GM21737 (cell line): Measurements from ENCODE around the gene BSX.

Experiments
- ATAC-seq: cut with Tn5 transposase; IDR thresholded peaks from one replicate; pipeline ENCODE4 v1.9.1; 2021; ENCODE audit warnings: mild to moderate bottlenecking, moderate library complexity; ENCODE audit not compliant: unreplicated experiment

BSX gene

DNA sequence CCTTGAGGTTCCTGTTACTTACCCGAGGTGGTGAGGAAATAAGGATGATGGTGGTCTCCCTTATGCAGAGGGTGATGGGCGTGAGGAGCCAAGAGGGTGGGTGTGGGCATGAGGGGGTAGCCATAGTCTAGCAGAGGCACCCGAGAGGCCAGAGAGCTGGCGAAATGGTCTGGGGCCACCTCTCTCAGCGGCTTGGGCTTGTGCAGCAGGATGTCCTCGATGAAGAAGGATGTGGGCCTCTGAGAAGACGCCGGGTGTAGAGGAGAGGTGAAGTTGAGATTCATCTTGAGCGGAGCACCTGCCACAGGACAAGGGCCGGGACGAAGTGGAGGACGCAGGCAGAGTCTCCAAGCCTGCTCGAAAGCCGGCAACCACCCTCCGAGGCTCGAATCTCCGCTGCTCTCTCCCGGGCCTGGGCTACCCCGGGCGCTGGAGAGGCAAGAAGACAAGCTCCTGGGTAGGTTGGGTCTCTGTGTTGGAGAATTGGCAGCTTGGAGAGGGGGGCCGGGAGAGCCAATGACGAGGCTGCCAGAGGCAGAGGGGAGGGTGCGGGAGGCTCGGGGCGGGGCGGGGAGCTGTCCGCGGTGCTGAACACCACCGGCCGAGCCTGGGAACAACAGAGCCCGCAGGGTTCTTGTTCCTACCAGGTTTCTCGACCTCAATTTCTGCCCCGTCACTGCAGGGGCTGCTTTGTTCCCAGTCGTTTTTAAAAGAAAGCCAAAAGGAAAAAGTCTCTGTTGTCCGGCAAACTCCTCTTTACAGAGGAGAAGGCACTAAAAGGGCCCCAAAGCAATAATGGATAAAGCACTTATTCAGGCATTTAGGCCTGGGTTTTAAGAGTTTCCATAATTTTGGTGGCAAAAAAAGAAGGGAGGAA is at the start of gene BSX:
TSS of gene BSX (minus strand) at position 447 of the 877 bp plus-strand sequence. CDS start at position 284, 163 bp downstream.
- ATAC-seq, result no peak

DNA sequence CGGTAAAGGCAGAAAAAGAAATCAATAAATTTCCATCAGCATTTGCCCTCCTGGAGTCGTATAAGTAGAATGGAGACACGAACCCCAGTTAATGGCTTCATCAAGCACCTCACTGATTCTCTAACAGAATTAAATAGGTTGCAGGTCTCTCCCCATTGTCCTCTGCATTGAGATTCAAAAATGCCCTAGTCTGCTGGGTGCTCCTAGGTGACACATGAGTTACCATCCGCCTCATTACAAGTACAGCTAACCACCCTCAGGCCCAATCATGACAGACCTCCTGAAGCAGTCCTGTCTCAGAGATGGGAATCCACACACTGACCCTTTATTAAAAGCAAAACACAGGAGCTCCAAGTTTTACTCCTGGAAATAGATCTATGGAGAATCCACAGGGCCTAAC is 48.9 kb upstream of the BSX start:
- ATAC-seq, result no peak

DNA sequence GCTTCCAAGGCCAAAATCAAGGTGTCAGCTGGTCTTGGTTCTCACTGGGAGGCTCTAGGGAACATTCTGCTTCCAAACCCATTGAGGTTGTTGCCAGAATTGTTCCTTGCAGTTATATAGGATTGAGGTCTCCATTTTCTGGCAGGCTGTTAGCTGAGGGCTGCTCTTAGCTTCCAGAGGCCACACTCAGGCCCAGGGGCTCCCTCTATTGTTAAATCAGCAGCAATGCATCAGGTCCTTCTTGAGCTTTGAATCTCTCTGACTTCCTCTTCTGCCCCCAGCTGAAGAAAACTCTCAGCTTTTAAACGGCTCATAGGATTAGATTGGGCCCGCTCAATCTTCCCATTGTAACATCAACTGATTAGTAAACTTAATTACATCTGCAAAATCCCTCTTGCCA is 39.3 kb upstream of the BSX start:
- no peak for ATAC-seq

DNA sequence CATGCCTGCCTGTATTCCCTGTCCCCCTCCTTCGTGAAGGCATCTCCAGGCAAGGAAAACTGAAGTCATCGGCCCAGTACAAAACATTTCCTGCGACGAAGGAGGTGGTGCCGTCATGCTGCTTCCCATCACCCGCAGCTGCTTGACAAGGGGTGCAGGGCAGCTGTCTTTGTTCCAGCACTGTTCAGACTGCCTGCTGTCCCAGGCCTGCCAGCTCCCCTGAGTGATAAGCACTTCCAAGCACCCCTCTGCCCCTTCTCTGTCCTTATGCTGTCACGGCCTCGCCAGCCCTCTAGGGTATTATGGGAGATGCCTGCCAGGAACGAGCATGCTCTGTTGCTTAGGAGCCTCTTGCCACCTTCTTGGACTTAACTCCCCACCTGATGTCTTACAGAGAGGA is 37.1 kb upstream of the BSX start:
- ATAC-seq, result no peak

DNA sequence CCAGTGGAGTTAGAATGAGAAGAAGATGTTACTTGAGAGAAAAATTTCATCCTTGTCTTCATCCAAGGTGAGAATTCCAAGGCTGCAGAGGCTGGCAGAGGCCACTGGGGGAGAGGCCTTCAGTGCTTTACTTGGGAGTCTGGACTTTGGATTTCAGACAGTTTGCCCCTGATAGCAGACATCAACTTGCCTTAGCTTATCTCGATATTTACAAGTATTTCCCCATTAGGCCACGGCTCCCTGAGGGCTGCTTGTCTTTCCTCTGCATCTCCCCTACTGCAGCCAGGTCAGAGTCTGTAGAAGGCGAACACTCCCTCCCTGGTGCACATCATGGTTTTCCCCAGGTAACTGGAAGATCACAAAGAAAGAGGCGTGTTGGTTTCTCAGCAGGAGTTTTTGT is 29.9 kb upstream of the BSX start:
- no peak for ATAC-seq

DNA sequence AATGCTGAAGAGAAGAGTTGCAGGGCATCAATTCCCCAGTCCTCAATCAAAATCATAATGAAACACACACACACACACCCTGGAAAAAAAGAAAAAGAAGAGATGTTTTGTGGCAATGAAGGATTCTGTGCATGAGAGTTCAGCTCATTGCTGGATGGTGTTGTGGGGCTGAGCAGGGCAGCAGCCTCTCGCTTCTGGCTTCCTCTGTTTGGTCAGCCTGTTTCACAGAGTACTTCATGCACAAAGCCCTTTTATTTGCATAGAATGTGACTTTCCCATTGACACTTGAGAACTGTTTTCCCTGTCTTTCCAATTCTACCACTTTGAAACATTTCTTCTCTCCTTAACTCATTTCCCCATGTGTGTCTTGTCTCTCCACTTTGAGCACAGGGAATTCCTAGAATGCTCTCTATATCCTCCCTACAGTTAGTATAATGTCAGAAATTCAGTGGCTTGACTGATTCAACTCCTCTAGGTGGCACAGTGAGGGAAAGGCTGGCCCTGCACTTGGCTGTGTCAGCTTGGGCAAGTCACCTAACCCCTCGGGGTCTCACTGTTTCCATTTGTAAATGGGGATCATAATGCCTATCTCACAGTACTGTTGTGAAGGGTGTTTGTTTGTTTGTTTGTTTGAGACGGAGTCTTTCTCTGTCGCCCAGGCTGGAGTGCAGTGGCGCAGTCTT is 25.4 kb upstream of the BSX start:
- no peak for ATAC-seq

DNA sequence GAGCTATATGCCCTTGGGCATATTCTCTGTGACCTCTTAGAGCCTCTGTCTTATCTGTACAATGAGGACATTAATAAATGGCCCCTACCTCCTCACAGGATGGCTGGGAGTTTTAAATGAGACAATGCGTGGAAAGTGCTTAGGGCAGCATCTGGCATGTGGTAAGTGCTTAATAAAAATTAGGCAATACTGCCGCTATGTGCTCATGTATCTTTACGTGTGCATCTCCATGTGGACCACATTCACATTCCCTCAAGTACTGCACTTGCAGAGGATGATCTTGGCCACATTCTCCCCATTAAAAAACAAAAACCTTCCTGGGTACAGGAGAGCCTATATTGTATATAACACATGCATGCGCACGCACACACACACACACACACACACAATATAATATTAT is 19.1 kb upstream of the BSX start:
- no peak for ATAC-seq

DNA sequence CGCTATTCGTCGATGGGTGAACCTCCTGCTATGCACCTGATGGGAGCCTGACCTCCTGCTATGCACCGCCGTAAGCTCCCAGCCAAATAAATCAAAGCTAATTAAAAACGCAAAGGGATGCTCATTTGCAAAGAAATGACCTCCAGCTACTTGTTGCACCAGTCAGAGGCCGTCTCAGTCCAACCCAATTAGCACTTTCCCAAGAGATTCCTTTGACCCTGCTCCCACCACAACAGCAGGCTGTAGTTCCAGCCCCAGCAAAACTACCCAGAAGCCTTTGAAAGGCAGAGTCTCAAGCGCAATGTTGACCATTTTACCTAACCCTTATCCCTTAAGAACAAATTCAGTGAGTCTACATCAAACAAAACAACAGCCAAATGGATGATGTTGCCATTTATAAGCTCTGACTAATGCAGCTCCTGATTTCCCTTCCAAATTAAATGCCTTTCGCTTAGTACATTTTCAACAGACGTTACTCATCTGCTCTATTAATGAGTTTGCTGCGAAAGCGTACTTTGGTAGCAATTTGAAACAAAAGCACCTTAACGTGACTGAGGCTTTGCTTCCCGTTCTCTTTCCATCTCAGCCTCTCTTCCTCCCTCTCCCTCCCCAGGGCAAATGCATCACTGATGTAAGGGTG is 17.2 kb upstream of the BSX start:
- ATAC-seq, result no peak

DNA sequence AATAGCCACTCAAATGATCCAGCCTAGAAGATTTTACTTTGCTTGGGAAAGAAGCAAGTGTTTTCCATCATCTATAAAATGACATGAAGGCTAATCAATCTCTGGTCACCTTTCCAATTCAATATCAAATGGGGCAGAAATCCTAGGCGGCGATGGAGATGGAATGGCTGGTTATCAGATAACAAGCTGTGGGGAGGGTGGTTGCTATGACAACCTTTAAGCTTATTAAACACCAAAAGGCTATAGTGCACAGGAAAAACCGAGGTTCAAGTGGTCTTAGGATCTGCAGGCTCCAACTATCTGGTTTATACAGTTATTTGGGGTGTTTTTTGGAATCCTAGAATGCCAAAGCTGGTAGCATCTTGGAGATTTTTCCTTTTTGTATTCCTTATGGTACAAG is 13.9 kb upstream of the BSX start:
- no peak for ATAC-seq

DNA sequence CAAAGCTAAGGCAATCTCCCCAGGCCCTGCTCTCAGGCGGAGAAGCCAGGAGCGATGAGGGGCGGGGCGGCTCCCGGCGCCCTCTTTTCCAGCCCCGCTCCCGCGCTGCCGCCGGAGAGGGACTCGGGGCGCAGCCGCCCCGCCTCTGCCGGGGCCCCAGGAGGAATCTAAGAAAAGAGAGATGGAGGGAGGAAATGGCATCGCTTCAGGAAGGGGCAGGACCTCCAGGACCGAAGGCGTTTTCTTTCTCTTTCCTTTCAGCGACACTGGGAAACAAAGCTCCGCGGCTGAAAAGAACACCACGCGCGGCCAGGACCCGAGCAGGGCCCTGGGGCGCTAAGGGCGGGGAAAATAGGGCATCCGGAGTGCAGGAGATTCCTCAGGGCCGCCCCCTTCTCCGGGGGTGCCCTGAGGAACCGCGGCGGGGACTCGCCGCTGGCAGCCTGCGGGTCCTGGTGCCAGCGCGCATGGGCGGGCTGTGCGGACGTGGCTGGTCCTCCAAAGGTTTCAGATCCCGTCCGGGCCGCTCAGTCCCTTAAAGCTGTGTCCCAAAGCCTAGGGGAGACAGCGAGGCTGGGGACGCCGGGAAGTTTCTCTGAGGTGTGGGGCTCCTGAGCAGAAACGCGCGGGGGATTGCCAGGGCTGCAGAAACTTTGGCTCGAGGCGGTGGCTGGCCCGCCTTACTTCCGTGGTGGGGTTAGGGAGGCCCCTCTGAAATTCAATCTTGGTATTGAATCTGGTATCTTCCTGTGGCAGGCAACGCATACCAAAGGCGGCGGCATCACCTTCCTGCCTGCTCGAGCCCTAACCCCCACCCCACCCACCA is 2.8 kb upstream of the BSX start:
- ATAC-seq, result no peak

DNA sequence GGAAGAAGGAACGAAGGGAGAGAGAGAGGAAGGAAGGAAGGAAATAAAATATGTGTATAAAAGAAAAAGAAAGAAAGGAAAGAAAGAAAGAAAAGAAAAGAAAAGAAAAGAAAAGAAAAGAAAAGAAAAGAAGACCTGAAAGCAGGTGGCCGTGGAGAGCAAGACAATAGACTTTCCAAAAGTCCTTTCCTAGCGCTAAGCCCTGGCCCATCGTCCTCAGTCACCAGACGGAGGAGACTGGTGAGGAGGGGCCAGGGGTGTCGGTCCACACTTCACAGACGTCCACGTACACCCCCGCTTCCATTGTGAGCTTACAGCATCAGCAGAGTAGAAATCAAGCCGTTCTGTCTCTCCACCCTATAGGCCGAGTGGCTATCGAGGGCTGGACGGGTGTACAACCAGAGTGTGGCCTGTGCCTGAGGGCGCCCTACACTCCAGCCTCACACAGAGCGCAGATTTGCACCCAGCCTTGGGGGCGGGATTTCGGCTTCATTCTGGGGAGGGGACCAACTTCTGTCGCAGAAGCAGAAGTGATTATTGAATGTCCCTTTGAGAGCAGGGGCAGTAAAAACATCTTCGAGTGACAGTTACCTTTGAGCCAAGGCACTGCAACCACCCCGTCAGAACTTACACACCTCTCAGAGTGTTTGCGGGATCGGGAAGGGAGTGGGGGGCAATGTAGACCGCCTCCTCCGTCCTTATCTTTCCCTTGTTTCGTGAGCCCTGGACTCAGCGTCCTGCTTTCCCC is 2.0 kb upstream of the BSX start:
- no peak for ATAC-seq

DNA sequence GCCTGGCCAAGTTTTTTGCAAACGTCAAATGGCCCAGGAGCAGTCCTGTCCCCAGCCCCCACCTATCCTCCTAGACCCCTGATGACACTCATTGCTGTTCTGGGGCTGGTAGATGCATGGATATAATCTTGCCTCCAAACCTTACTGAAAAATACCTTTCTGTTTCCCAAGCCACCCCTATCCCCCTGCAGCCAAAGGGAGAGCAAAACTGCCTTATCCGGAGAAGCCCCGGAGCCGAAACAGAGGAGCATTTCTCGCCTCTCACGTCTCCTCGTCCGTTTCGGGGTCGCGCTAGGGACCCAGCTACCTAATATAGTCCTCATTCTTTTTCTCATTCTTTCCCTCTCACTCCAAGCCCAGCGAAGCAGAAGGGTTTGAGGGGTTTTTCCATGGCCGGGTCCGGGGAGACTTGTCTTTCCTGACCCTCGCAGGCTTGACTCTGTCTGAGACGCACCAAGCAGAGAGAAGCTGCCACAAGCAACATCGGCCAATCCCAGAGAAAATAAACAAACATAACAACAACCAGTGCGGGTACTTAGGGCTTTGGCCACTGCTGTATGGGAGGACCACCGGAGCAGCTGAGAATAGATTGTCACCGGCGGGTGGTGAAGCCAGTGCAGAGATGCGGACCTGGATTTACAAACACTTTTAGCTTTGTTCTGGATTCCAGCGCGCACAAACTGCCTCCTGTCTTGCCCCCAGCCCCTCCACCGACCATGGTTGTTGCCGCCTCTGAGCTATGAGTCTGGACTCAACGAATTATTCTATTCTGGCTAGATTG is 1.6 kb downstream of the BSX start:
- ATAC-seq, result no peak

DNA sequence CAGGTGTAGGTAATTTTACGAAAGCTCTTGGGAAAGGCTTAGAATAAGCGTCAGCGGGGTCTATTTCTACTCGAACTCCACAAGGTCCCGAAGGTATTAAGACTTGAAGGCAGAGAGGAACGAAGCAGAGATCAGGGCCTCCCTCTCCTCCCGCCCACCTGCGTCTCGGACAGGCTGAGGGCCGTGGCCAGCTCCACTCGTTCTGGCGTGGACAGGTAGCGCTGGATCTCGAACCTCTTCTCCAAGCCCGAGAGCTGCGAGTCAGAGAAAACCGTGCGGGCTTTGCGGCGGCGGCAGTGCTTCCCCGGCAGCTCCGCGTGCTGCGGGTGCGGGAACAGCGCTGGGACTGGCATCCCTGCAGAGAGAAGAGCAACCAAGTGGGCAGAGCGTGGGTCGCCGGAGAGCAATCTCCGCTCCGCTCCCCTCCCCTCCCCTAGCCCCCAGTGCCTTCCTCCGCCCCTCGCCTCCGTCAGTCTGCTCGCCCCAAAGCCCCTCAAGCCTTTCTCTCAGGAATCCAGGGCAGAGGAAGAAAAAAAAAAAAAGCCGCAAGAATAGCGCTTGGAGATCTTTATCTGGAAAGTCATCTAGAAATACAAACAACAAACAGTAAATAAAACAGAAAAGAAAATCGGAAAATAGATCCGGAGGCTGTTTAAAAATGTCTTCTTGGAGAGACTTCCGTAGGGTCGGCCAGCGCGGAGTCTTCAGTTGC is 2.4 kb downstream of the BSX start:
- ATAC-seq, result no peak

DNA sequence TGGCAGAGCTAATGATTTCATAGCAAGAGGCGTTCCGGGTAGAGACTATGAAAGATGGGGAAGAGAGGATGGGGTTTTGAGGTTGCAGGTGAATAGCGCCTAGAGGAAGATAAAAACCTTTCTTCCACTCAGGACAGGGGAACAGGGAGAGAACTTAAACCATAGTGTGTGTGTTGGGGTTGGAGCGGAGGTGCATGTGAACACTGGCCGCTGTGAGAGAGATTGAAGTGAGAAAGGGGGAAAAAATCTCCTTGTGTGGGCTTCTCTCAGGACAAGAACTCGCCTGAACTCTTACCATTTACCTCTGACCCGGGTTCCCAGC is 3.4 kb downstream of the BSX start:
- no peak for ATAC-seq

DNA sequence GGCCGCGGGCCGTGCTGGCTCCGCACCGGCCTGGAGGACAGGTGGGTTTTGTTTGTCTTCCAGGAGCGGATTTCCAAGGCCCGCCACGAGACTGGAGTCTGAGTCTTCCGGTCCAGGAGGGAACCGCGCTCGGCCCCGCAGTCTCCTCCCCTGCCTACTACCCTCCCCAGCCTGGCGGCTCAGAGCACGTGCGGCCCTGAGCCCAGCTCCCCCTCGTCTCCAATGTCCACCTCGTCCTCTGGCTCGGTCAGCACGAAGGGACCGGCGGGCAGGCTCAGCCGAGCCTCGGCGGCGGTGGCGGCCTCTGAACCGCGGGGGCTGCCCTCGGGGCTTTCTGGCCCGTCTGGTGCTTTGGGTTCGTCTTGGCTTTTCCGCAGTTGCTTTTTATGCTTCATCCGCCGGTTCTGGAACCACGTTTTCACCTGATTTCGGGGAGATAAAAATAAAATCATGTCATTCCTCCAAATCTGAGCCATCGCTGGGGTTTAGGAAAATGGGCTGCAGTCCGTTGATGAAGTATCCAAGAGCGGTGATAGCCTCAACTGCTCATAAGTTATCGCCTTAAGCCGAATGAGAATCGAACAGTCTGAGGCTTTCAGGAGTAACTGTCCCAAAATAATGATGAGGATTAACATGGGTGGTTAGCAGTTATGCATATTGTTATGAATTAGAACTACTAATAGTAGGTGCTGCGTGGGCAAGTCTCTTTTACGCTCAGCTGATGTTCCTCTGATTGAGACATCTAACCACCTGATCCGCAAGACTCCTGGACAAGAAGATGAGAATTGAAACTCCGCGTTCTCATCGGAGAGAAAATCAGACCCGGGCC is 4.0 kb downstream of the BSX start:
- no peak for ATAC-seq

DNA sequence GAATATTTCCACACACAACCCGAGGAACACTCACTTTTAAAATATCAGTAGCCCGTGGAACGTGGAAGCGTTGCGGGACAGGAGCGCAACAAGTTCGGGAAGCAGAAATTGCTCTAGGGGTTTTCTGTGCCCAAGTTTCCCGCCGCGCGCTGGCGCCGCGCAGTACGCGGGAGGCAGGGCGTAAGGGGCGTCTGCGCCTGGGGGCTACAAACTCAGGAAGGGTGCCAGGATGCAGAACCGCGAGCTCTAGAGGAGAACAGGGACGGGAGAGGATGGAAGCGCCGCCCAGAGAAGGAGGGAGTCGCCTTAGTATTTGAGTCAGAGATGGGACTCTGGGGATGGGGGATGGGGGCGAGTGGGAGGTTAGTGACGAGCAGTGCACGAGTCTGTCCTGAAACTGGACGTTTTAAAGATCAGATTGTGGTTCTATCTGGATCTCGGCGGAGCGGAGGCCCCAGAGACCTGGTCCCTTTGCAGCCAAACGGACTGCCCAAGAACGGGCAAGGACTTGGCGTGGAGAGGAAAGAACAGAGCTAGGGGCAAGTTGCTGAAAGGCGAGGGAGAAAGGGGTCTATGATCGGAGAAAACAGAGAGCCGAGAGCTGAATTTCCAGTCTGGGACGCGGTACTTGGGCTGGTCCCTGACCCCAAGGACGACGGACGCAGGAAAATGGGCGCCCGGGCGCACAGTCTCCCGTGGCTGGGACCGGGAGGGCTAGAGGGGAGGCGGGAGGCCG is 4.7 kb downstream of the BSX start:
- ATAC-seq, result no peak

DNA sequence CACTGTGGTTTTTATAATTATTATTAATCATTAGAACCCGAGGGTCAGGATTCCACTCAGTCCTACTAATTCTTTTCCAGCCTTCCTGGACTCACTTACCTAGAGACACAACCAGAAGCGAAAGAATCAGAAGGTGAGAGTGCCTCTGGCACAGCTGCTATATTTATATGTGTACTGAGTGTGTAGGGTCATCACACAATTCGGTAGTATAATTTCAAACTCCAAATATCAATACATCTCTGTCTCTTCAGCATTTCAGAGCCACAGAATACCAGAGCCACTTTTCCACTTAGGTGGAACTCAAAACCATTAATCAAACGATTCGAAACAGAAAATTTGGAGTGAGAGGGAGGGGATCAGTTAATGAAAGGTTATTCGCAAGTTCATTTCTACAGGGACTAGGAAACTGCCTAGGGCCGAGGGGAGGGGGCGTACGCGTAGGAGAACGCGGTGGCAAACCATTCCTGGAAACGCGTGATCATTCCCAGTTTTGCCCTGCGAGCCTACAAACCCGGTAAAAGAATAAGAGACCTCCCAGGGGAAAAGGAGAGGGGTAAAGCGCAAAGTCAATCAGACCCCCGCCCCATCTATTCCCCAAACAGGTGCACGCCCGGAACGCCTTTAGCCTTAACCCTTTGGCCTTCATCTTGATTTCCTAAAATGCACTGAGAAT is 5.4 kb downstream of the BSX start:
- no peak for ATAC-seq
